Parathyroid adenoma (tissue), 2 donors: Measurements from ENCODE around the gene PIGZ.

Experiments used
- H2AFZ ChIP-seq: fragments of 300-600 bp; sonication (generic); one replicate; pipeline ENCODE4 v1.7.0; 2017; ENCODE audit warnings: antibody characterized with exemption, mild to moderate bottlenecking
- H3K27ac ChIP-seq: fragments of 300-600 bp; sonication (generic); one replicate; pipeline ENCODE4 v1.7.0; 2017
- H3K27me3 ChIP-seq: fragments of 300-600 bp; sonication (generic); one replicate; pipeline ENCODE4 v1.7.0; 2017; ENCODE audit warnings: low read length; ENCODE audit not compliant: control insufficient read depth, insufficient read depth
- H3K36me3 ChIP-seq: fragments of 300-600 bp; sonication (generic); one replicate; pipeline ENCODE4 v1.7.0; 2017; ENCODE audit warnings: low read length; ENCODE audit not compliant: control insufficient read depth, insufficient read depth
- H3K4me1 ChIP-seq: fragments of 300-600 bp; sonication (generic); one replicate; pipeline ENCODE4 v1.7.0; 2017; ENCODE audit warnings: control low read depth
- H3K4me2 ChIP-seq: fragments of 300-600 bp; sonication (generic); one replicate; pipeline ENCODE4 v1.7.0; 2017; ENCODE audit warnings: low read length
- H3K4me3 ChIP-seq: fragments of 300-600 bp; sonication (generic); one replicate; pipeline ENCODE4 v1.7.0; 2017; ENCODE audit warnings: low read depth, low read length
- H3K79me2 ChIP-seq: fragments of 300-600 bp; sonication (generic); one replicate; pipeline ENCODE4 v1.7.0; 2017; ENCODE audit warnings: control low read depth
- H3K9ac ChIP-seq: fragments of 300-600 bp; sonication (generic); one replicate; pipeline ENCODE4 v1.7.0; 2017; ENCODE audit warnings: mild to moderate bottlenecking
- H3K9me3 ChIP-seq: fragments of 300-600 bp; sonication (generic); one replicate; pipeline ENCODE4 v1.7.0; 2017; ENCODE audit warnings: low read length; ENCODE audit not compliant: control insufficient read depth
- CTCF ChIP-seq: fragments of 300-600 bp; sonication (generic); IDR thresholded peaks from one replicate; pipeline ENCODE4 v1.7.0; 2017; ENCODE audit warnings: antibody characterized with exemption, mild to moderate bottlenecking
- donor health status: primary hyperparathyroidism.

Gene PIGZ

GRCh38 chr3:196985954-196986885, 17.6 kb upstream of the PIGZ start:
- Histone ChIP-seq H3K4me2 (peak overlapping the region; percentile 43), H3K36me3 (no peaks in the 10 kb centered on the region), H3K27me3 (no peaks in the 10 kb centered on the region), H2AFZ (peak overlapping the region; percentile 76), H3K4me1 (peaks cover 24% of the 10 kb centered on the region), H3K9me3 (no peaks in the 10 kb centered on the region), H3K27ac (no peak overlapping the region), H3K9ac (no peak overlapping the region), H3K4me3 (no peak overlapping the region), H3K79me2 (no peaks in the 10 kb centered on the region)
- no peak for TF ChIP-seq CTCF

DNA sequence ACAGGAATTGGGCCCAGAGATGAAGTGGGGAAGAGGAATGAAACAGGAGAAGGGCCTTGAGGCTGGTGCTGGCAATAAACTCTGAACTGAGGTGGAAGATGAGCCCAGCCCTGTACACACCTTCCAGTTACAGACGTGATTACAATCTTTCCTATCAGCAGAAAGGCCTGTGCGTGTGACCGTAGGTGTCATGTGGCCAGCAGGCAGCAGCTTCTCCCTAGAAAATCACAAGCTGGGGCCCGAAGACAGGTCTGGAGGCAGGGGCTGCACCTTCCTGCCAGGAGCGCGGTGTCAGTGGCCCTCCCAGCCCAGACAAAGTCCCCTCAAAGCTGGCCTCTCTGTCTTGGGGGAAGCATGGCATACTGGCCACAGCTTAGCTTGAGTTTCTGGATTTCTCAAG, 16.7 kb upstream of the PIGZ start:
- H2AFZ ChIP-seq, result peak overlapping the region; percentile 76
- H3K27me3 ChIP-seq, result no peaks in the 10 kb centered on the region
- no peaks in the 10 kb centered on the region for H3K36me3 ChIP-seq
- peak overlapping the region; percentile 56 for H3K27ac ChIP-seq
- H3K4me2 ChIP-seq, result peak overlapping the region; percentile 43
- no peaks in the 10 kb centered on the region for H3K9me3 ChIP-seq
- H3K4me3 ChIP-seq, result no peak overlapping the region
- H3K79me2 ChIP-seq, result no peaks in the 10 kb centered on the region
- no peak for TF ChIP-seq CTCF
- peaks cover 24% of the 10 kb centered on the region for H3K4me1 ChIP-seq
- no peak overlapping the region for H3K9ac ChIP-seq

GRCh38 chr3:196983186-196983585, 14.6 kb upstream of the PIGZ start:
- no peak overlapping the region for H2AFZ ChIP-seq
- no peaks in the 10 kb centered on the region for H3K27me3 ChIP-seq
- H3K9ac ChIP-seq, result no peak overlapping the region
- no peaks in the 10 kb centered on the region for H3K79me2 ChIP-seq
- no peaks in the 10 kb centered on the region for H3K36me3 ChIP-seq
- no peak for TF ChIP-seq CTCF
- no peak overlapping the region for H3K4me2 ChIP-seq
- peaks cover 21% of the 10 kb centered on the region for H3K4me1 ChIP-seq
- no peaks in the 10 kb centered on the region for H3K9me3 ChIP-seq
- H3K4me3 ChIP-seq, result no peak overlapping the region
- H3K27ac ChIP-seq, result no peak overlapping the region

DNA sequence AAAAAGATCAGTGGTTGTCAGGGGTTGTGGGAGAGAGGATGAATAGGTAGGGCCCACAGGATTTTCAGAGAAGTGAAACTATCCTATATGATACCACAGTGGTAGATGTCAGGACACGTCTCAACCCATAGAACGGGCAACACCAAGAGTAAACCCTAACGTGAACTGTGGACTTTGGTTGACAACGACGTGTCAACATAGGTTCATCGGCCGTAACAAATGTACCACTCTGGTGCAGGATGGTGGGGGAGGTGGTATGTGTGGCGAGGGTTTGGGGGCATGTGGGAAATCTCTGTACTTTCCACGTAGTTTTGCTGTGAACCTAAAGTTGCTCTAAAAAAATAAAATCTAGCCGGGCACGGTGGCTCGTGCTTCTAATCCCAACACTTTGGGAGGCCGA, 13.0 kb upstream of the PIGZ start:
- no peak for TF ChIP-seq CTCF
- Histone ChIP-seq H3K9ac (no peak overlapping the region), H3K27ac (no peak overlapping the region), H3K79me2 (no peaks in the 10 kb centered on the region), H3K4me1 (peaks cover 17% of the 10 kb centered on the region), H2AFZ (no peak overlapping the region), H3K9me3 (no peaks in the 10 kb centered on the region), H3K36me3 (no peaks in the 10 kb centered on the region), H3K27me3 (no peaks in the 10 kb centered on the region), H3K4me2 (no peak overlapping the region), H3K4me3 (no peak overlapping the region)

DNA sequence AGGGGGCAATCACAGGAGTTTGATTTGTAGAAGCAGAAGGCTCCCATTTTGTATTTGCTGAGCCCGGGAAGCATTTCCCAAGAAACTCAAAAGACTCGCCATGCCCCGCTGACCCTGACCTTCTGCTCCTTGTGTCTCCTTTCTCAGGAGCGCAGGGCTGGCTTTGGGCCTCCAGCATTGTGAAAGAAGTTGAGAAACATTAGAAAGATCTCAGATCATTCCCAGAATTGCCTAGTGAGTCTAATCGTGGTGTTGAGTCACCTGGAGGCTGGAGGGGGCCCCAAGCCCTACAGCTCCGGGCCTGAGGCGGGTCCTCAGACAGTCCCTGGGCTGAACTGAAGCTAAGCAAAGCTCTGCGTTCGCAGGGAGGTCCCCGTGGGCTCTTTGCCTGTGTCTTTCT, 10.9 kb upstream of the PIGZ start:
- no peaks in the 10 kb centered on the region for H3K79me2 ChIP-seq
- H3K27ac ChIP-seq, result no peak overlapping the region
- peaks cover 3% of the 10 kb centered on the region for H3K4me1 ChIP-seq
- no peaks in the 10 kb centered on the region for H3K9me3 ChIP-seq
- no peak overlapping the region for H3K4me3 ChIP-seq
- no peak for TF ChIP-seq CTCF
- H3K27me3 ChIP-seq, result no peaks in the 10 kb centered on the region
- no peak overlapping the region for H3K9ac ChIP-seq
- H3K4me2 ChIP-seq, result no peak overlapping the region
- no peaks in the 10 kb centered on the region for H3K36me3 ChIP-seq
- H2AFZ ChIP-seq, result peak overlapping the region; percentile 17
